ENCODE data around the gene SHC2.

The SHC2 gene

DNA sequence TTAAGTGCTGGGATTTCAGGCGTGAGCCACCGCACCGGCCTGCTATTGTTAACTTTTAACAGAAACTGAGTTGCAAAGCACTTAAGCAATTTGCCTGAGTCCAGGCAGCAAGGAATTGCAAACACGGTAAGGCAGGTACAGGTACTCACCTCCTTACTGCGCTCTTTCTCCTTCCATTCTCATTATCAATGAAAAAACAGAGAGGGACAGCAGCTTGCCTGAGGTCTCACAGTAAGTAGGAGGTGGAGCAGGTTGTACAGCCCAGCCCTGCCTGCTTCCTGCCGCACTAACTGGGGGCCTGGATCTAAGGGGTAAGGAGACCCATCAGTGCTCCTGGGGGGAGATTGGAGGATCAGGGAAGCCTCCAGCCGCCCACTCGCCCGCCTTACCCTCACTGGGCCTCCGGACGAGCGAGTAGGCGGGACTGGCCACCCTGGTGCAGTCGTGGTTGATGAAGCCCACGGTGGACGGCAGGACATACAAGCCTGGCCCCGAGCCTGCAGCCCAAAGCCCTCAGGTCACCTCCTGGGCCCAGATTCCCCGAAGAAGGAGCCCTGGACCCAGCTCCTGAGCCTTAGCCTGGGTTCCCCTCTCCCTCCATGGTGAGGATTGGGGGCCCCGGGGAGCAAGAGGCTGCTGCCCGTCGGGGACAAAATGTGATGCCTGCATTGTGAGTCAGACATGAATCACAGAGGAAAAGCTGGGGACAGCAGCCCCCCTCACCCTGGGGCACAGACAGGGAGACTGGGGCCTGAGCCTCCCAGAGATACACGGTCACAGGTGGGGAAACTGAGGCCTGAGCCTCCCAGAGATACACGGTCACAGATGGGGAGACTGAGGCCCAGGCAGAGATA lies 11.4 kb upstream of the SHC2 start:
- no peak overlapping the region for H3K27ac ChIP-seq
- no peak for DNase-seq (ENCODE audit: low read depth, low spot score)

DNA sequence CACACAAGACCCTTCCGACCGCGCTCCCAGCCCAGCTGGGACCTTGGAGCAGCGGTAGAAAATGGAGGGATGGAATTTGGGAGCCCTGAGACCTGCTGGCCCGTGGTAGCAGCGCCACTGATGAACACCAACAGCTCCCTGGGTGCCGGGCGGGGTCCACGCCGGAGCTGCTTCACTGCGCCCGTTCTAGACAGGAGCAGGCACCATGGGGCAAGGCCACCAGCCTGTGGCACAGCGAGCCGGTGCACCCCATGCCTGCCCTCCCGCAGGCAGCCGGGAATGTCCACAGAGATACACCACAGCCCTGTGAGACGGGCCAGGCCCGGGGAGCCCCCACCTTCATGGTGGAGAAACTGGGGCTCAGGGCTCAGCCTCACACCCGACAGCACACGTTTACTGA lies 9.9 kb upstream of the SHC2 start:
- no peak for DNase-seq (ENCODE audit: low read depth, low spot score)
- H3K27ac ChIP-seq, result no peak overlapping the region

DNA sequence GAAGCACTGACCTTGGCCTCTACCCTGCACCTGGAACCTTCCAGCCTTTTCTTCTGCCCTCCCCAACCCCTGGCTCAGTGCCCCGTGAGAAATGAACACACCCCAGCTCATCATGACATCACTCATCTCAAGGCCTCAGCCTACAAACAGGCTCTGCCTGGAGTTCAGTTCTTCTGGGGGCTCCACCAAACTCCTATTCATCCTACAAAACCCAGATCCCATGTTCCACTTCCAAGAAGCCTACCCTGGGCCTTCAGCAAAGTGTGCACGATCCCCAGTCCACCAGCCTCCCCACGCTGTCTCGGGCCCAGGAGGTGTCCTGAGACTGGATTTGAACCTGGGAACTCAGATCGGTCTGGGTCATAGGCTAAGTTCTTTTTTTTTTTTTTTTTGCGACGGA lies 9.0 kb upstream of the SHC2 start:
- H3K27ac ChIP-seq, result no peak overlapping the region
- DNase-seq (ENCODE audit: low read depth, low spot score), result no peak

DNA sequence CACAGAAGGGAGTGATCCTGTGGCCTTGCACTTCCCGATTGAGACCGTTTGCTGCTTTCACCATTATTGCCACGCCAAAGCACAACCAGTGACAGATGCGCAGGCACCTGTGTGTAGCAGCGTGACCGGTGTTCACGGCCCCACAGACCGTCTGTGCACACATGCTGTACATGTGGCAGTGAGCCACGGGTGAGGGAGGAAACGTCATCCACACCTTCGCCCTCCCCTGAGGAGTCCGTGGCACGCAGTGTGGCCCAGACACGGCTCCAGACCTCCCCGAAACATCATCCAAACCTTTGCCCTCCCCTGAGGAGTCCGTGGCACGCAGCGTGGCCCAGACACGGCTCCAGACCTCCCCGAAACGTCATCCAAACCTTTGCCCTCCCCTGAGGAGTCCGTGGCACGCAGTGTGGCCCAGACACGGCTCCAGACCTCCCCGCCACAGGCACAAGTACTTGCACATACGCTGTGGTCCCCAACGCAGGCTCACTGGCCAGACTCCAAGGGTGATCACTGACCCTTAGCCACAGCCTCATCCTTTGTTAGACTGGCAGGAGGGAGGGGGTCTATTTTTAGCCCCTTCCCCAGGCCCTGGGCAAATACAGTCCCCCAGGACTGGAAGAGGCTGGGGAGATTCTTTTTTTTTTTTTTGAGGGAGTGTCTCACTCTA lies 7.9 kb upstream of the SHC2 start:
- no peak overlapping the region for H3K27ac ChIP-seq
- DNase-seq (ENCODE audit: low read depth, low spot score), result no peak

DNA sequence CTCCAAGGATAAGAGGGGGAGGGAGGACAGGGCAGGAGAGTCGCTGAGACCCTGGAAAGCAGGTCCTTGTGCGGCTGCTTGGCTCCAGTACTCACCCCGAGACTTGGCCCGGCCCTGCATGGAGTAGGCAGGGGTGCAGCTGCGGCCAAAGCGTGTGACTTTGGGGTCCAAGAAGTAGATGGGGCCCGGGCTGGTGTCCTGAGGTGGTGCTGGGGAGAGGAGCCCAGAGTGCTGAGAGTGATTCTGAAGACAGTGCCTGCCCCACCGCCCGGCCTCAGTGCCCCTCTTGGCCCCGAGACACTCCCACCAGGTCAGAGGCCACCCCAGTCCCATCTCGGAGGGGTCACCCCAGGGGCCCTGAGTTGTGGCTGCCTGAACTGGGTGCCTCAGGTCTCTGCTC lies 6.7 kb upstream of the SHC2 start:
- DNase-seq (ENCODE audit: low read depth, low spot score), result no peak
- no peak overlapping the region for H3K27ac ChIP-seq

DNA sequence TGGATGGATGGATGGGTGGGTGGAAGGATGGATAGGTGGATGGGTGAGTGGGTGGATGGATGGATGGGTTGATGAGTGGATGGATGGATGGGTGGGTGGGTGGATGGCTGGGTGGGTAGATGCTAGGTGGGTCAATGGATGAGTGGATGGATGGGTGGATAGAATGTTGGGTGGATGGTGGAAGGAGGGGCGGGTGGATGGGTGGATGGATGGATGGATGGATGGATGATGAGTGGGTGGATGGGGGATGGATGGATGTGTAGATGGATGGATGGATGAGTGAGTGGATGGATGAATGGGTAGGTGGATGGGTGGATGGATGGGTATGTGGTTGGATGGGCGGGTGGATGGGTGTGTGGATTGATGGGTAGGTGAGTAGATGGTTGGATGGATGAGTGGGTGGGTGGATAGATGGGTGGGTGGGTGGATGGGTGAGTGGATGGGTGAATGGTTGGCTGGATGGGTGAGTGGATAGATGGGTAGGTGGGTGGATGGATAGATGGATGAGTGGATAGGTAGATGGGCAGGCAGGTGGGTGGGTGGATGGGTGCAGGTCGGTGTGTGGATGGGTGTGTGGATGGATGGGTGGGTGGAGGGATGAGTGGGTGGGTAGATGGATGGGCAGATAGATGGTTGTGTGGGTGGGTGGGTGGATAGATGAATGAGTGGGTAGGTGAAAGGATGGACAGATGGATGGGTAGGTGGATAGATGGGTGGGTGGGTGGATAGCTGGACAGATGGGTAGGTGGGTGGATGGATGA lies 4.4 kb upstream of the SHC2 start:
- DNase-seq (ENCODE audit: low read depth, low spot score), result no peak
- no peak overlapping the region for H3K27ac ChIP-seq

DNA sequence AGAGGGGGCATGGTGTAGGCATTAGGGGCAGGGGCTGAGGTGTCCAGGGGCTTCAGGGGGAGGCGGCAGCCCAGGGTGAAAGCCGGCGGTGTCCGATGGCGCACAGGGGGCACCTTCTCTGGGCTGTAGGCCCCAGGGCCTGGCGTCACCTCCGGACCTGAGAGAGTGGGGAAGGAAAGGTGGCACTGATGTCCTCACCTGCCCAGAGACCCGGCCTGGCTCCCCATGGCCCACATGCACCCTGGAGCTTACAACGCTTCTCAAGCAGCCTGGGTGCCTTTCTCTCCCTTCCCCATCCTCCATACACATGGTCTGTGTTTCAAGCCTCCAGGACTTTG lies 3.3 kb upstream of the SHC2 start:
- no peak overlapping the region for H3K27ac ChIP-seq
- DNase-seq (ENCODE audit: low read depth, low spot score), result no peak

DNA sequence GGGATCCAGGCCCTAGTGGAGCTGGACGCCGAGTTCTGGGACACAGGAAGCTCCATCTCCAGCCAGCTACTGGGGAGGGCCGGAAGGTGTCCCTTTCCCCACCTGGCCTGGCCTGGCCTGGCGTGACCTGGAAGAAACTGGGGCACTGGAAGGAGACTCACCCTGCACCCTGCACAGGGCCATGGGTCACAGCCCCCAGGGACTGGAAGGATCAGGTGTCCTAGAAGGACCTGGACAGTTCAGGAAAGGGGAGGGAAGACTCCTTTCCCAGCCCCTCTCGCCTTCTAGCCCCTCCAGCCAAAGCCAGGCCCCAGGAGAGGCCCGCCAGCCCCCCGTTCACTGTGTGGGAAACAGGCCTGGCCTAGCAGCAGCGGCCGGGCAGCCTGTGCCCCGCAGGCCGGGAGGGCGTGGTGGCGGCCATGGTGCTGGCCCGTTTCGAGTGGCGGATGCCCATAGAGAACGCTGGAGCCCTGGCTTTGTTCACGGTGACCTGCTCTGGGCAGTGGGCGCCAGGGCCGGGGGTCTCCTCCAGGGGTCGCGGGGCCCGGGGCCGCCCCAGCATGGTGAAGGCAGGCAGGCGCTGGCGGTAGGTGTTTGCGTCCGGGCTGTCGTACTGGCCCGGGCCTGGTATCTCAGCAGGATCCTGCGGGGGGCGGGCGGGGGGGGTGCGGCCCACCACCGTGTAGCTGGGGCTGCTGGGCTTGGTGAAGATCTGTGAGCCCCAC lies 2.8 kb upstream of the SHC2 start:
- DNase-seq (ENCODE audit: low read depth, low spot score), result no peak
- no peak overlapping the region for H3K27ac ChIP-seq

DNA sequence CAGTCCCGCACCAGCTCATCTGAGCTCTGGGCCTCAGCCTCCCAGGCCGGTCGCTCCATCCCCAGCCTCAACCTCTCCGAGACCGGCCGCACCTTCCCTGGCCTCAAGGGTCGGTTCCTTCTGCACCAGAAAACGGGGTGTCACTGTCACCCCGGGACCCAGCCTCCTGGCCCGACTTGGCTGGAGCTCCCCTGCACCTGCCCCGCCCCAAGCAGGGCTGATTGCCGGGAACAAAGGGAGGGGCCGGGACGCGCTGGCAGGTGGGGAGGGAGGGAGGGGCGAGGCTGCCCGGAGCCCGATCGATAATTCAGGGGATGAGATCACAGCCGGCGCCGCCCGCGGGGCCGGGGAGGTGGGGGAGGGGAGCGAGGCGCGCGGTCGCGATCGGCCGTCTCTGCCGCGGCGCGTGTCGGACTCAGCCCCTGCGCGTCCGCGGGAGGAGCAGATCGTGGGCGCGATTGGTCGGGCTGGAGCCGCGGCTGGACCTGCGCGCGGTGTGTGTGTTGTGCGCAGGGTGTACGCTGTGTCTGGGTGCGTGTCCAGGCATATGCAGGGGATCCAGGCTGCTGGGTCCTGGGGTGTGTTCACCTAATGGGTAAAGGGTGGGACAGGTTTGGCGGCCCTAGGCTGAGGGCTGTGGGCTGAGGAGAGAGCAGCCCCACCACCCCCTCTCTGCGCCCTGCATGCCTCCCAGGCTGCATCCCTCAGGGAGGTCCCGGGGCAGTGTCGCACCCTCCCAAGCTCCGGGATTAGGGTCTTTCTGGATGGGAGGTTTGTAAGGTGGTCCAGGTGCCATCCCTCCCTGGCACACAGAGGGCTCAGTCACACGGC lies 1.1 kb upstream of the SHC2 start:
- no peak overlapping the region for H3K27ac ChIP-seq
- DNase-seq (ENCODE audit: low read depth, low spot score), result no peak

DNA sequence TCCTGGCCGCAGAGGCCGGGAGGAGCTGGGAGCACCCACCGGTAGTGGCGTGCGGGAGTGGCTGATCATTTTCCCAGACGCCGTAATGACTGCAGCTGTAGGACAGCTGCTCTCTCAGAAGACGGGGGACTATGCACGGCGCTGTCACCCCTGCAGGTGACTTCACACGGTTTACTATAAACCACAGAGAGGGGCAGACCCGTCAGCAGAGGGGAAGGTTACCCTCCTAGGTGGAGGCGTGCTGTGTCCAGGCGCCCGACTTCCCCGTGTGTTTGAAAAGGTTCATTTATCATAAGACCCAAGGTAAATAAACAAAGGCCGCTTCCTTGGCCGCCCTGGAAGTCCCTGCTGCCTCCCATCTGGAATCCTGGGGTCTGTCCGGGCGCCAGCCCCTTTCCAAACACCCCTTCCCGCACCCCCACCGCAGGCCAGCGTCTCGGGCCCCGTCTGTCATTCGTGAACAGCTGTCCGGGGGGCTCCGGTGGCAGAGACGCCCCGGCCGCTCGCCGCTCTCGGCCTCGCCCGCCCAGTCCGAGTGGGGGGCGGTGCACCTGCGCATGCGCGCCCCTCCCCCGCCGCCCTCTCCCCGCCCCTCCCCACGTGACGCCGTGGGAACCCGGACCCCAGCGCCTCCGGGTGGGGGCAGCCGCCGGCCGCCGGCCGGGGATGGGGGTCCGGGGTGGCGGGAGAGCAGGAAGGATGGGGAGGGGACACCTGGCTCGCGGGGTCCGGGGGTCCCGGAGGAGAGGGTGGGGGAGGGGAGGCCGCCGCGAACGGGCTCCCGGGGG lies 915 bp downstream of the SHC2 start:
- no peak overlapping the region for H3K27ac ChIP-seq
- DNase-seq (ENCODE audit: low read depth, low spot score), result no peak

DNA sequence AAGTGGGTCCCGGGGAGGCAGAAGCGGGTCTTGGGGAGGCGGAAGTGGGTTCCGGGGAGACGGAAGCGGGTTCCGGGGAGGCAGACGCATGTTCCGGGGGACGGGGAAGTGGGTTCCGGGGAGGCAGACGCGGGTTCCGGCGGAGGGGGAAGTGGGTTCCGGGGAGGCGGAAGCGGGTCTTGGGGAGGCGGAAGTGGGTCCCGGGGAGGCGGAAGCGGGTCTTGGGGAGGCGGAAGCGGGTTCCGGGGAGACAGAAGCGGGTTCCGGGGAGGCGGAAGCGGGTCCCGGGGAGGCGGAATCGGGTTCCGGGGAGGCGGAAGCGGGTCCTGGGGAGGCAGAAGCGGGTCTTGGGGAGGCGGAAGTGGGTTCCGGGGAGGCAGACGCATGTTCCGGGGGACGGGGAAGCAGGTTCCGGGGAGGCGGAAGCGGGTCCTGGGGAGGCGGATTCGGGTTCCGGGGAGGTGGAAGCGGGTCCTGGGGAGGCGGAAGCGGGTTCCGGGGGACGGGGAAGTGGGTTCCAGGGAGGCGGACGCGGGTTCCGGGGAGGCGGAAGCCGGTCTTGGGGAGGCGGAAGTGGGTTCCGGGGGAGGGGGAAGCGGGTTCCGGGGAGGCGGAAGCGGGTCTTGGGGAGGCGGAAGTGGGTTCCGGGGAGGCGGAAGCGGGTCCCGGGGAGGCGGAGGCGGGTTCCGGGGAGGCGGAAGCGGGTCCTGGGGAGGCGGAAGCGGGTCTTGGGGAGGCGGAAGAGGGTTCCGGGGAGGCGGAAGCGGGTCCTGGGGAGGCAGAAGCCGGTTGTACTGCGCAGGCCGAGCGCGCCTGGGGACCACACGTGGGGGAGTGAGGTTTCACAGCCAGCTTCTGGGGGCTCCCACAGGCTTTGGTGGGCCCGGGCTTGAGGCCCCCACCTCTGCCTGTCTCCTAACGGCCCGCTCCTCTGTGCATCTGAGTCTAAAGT lies 2.5 kb downstream of the SHC2 start:
- H3K27ac ChIP-seq, result no peak overlapping the region
- no peak for DNase-seq (ENCODE audit: low read depth, low spot score)

DNA sequence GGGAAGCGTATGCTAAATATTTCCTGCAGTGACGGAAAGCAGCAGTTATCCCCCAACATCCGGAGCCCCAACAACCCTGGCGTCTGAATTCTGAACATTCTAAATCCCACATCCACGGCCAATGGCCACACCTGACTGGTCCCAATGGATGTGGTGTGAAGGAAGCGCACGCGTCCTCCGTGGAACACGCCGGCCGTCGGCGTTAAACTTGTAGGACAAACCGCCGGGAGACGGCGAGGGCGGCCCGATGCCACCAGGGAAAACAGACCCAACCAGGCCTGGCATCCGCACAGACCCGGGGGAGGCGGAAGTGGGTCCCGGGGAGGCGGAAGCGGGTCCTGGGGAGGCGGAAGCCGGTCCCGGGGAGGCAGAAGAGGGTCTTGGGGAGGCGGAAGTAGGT lies 3.2 kb downstream of the SHC2 start:
- DNase-seq (ENCODE audit: low read depth, low spot score), result no peak
- no peak overlapping the region for H3K27ac ChIP-seq

DNA sequence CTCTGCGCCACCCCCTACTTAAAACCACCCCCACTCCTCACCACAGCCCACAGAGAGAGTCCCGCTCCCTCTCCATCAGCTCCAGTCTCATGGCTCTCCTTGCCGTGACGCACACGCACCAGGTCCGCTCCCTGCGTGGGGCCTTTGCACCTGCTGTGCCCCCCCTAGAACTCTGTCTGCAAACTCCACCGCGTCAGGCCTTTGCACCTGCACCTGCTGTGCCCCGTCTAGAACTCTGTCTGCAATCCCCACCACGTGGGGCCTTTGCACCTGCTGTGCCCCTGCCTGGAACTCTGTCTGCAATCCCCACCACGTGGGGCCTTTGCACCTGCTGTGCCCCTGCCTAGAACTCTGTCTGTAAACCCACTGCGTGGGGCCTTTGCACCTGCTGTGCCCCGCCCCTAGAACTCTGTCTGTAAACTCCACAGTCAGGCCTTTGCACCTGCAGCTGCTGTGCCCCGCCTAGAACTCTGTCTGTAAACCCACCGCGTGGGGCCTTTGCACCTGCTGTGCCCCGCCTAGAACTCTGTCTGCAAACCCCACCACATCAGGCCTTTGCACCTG lies 4.2 kb downstream of the SHC2 start:
- no peak for DNase-seq (ENCODE audit: low read depth, low spot score)

DNA sequence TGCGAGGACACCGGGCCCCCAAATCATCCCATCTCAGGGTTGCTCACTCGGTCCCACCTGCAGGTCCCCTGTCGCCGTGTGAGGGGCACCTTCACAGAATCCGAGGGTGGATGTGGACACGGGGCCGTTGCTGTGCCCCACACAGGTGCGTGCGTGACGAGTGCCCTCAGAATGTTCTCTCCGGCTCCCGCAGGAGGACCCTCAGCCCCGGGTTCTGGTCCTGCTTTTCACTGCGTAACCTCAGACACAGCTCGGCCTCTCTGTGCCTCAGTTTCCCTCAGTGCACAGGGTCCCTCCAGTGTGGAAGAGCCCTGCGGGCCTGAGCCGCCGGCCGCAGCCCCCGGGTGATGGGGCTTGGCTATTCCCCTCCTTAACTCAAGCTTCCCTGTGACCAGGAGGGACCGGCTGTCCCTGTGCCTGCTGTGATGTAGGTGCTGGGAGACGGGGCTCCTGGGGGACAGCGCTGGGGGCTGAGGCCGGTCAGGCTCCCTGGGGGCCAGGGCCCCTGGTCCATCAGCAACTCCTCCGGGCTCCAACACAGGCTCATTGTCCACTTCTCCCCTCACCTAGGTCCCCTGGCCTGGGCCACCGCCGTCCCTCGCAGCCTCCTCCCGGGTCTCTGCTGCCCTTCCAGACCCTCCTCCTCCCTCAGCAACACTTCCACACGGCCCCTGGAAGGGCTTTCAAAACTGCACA lies 4.8 kb downstream of the SHC2 start:
- DNase-seq (ENCODE audit: low read depth, low spot score), result no peak

More for the DNA sequence above, 4.2 kb downstream of the SHC2 start:
- no peak overlapping the region for H3K27ac ChIP-seq

DNA sequence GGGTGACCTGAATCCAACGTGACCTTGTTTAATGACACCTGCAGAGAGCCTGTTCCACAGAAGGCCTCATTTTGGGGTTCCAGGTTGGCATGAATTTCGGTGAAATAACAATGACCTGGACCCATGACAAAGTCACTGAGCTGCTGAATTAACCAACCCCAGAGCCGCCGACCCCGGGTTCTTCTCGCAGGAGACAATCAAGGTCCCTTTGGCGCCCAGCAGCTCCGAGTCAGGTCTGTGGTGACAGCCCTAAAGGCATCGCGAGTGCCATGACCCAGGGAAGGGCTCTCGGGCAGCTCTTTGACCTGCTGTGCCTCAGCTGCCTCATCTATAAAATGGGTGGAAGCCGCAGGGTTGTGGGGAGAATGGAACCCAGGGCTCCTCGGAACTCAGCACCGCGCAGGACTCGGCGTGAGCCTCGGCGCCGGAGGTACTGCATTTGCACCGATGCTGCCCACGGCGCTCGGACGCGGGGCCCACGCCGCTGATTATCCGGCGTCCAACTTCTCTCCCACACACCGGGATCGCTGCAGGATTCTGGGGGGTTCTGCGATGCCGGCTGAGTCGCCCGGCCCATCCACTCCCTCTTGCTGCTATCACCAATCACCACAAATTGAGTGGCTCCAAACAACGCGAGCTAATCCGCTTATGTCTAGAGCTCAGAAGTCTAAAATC lies 5.7 kb downstream of the SHC2 start:
- DNase-seq (ENCODE audit: low read depth, low spot score), result no peak
- H3K27ac ChIP-seq, result no peak overlapping the region

More for the DNA sequence above, 4.8 kb downstream of the SHC2 start:
- H3K27ac ChIP-seq, result no peak overlapping the region

DNA sequence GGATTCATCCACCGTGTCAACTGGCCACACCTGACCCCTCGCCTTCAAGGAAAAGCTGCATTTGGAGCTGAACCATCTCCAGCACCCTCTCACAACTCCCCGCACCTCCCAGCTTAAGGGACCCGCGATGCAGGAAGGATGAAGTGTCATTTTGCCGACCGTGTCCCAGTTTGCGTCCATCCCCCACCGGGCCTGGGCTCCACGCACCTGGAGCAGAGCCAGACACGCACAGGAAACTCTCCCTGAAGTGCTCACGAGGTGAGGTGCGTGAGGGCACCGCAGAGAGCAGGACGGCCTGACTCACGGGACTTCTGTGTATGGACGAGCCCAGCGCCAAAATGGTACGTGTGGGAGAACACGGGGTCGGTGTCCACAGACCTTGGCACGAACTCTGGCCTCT lies 7.2 kb downstream of the SHC2 start:
- H3K27ac ChIP-seq, result no peak overlapping the region
- DNase-seq (ENCODE audit: low read depth, low spot score), result no peak
